Retinal pigment epithelial cell (primary cell): Measurements from ENCODE around the gene PDE9A.

Experiments used
- DNase-seq: peaks from one replicate; pipeline ENCODE4 v3.0.0-alpha.2; 2010; ENCODE audit warnings: low read depth
- H3K4me3 ChIP-seq: 2 replicates; pipeline ENCODE4 v1.5.1; 2011; ENCODE audit warnings: mild to moderate bottlenecking, low read length, control low read depth, moderate library complexity
- CTCF ChIP-seq: conservative IDR thresholded peaks from 2 replicates; pipeline ENCODE4 v1.5.1; 2011; ENCODE audit warnings: low read depth, low read length, control low read depth, inconsistent platforms

Gene PDE9A

GRCh38 chr21:42654913-42655795 is 1.7 kb downstream of the PDE9A start:
- TF ChIP-seq CTCF = no peak
- no peak for DNase-seq

GRCh38 chr21:42655796-42656770 is 2.7 kb downstream of the PDE9A start:
- no peak for TF ChIP-seq CTCF
- DNase-seq = no peak
- no peak overlapping the region for H3K4me3 ChIP-seq

More at GRCh38 chr21:42654913-42655795, 1.7 kb downstream of the PDE9A start:
- no peak overlapping the region for H3K4me3 ChIP-seq

GRCh38 chr21:42656872-42657271 is 3.5 kb downstream of the PDE9A start:
- DNase-seq = no peak
- TF ChIP-seq CTCF = no peak
- no peak overlapping the region for H3K4me3 ChIP-seq

- no peak for DNase-seq
- no peak overlapping the region for H3K4me3 ChIP-seq
- no peak for TF ChIP-seq CTCF
Measured at GRCh38 chr21:42657676-42658319, 4.4 kb downstream of the PDE9A start.

- DNase-seq = no peak
- no peak for TF ChIP-seq CTCF
- H3K4me3 ChIP-seq = no peak overlapping the region
Measured at GRCh38 chr21:42658320-42659105, 5.1 kb downstream of the PDE9A start.

GRCh38 chr21:42659416-42660117 is 6.1 kb downstream of the PDE9A start:
- H3K4me3 ChIP-seq = no peak overlapping the region
- no peak for DNase-seq
- TF ChIP-seq CTCF = no peak
